Upper lobe of left lung (tissue), 4 donors: ENCODE results near the gene ATP5ME.

Experiments used
- CTCF ChIP-seq, 6 experiments: fragments of 450-650 bp in 4 of 6; fragments of 200-600 bp in 2 of 6; sonication (generic) in 2 of 6; IDR thresholded peaks; one replicate each; pipeline ENCODE4 v1.5.1; 2016 to 2019; ENCODE audit warnings: antibody characterized with exemption in 6 of 6
- EP300 ChIP-seq, 4 donors: sonication (generic); formaldehyde crosslinking; IDR thresholded peaks; one replicate each; pipeline ENCODE4 v1.5.1; 2017; ENCODE audit warnings: antibody characterized with exemption in 4 of 4, control low read depth in 2 of 4
- POLR2A ChIP-seq, 4 donors: fragments of 450-650 bp; IDR thresholded peaks; one replicate each; pipeline ENCODE4 v1.5.1; 2016 to 2017; ENCODE audit warnings: antibody characterized with exemption in 4 of 4, mild to moderate bottlenecking in 2 of 4

GRCh38 chr4:699816-700580 lies 25.9 kb upstream of the ATP5ME start:
- no peak for TF ChIP-seq EP300 (IDR thresholded peaks at IDR 0.05)
- no peak for TF ChIP-seq CTCF (IDR thresholded peaks at IDR 0.05)
- TF ChIP-seq POLR2A (IDR thresholded peaks at IDR 0.05): no peak
